HG03442 (cell line): Measurements from ENCODE around the gene HEBP2.
"Not testable (repeated sequence)": the region's sequence is repeated elsewhere in the genome, so short reads cannot be mapped to it uniquely, and the experiment has no call there.

ENCODE experiments used
- ATAC-seq: cut with Tn5 transposase; IDR thresholded peaks from one replicate; pipeline ENCODE4 v1.9.1; 2021; ENCODE audit warnings: mild to moderate bottlenecking, moderate library complexity; ENCODE audit not compliant: unreplicated experiment

Gene HEBP2

GRCh38 chr6:138403801-138404665 is at the start of gene HEBP2:
TSS of gene HEBP2 (plus strand) at chr6:138404223. CDS start at chr6:138404496, 273 bp downstream.
- peak; percentile 82 for ATAC-seq

GRCh38 chr6:138357928-138358327 is 46.1 kb upstream of the HEBP2 start:
- no peak for ATAC-seq

GRCh38 chr6:138368684-138369083 is 35.3 kb upstream of the HEBP2 start:
- ATAC-seq: not testable (repeated sequence)

- ATAC-seq: no peak
These were observed 33.2 kb upstream of the HEBP2 start for GRCh38 chr6:138370631-138371451.

GRCh38 chr6:138371452-138371711 is 32.6 kb upstream of the HEBP2 start:
- ATAC-seq: no peak

- ATAC-seq: no peak
These were observed 32.3 kb upstream of the HEBP2 start for GRCh38 chr6:138371720-138372119.

GRCh38 chr6:138372711-138373463 is 31.1 kb upstream of the HEBP2 start:
- no peak for ATAC-seq

- no peak for ATAC-seq
These were observed 29.8 kb upstream of the HEBP2 start for GRCh38 chr6:138374230-138374629.

- ATAC-seq: no peak
These were observed 29.2 kb upstream of the HEBP2 start for GRCh38 chr6:138374815-138375214.

GRCh38 chr6:138377042-138377441 is 27.0 kb upstream of the HEBP2 start:
- no peak for ATAC-seq

GRCh38 chr6:138377844-138378243 is 26.2 kb upstream of the HEBP2 start, which contains the start of gene SMIM28:
TSS of gene SMIM28 (plus strand) at chr6:138377905. CDS start at chr6:138378073, 168 bp downstream.
- no peak for ATAC-seq

GRCh38 chr6:138378463-138378862 is 25.6 kb upstream of the HEBP2 start:
- no peak for ATAC-seq

- no peak for ATAC-seq
These were observed 21.3 kb upstream of the HEBP2 start for GRCh38 chr6:138382498-138383265.

- ATAC-seq: no peak
These were observed 20.2 kb upstream of the HEBP2 start for GRCh38 chr6:138383776-138384175.

GRCh38 chr6:138386897-138387296 is 17.1 kb upstream of the HEBP2 start:
- no peak for ATAC-seq

- no peak for ATAC-seq
These were observed 16.2 kb upstream of the HEBP2 start for GRCh38 chr6:138387577-138388368.

- ATAC-seq: no peak
These were observed 14.5 kb upstream of the HEBP2 start for GRCh38 chr6:138389551-138389950.

- ATAC-seq: no peak
These were observed 9.9 kb upstream of the HEBP2 start for GRCh38 chr6:138393871-138394783.

- no peak for ATAC-seq
These were observed 7.3 kb upstream of the HEBP2 start for GRCh38 chr6:138396709-138397108.
